K562 (cell line): Measurements from ENCODE around the gene MBD3.

Experiments used
- BDP1 ChIP-seq: IDR thresholded peaks from 3 replicates; pipeline ENCODE4 v1.6.1; 2011; ENCODE audit not compliant: insufficient read length, insufficient read depth
- CXXC5 ChIP-seq: fragments of 250-450 bp; sonication (Bioruptor Pico); IDR thresholded peaks from 2 replicates; pipeline ENCODE4 v1.8.0; 2022; ENCODE audit warnings: inconsistent platforms, mild to moderate bottlenecking, moderate library complexity
- DPF2 ChIP-seq: fragments of 450-650 bp; IDR thresholded peaks from 2 replicates; pipeline ENCODE4 v1.6.1; 2016
- MBD1 ChIP-seq: fragments of 250-450 bp; sonication (Bioruptor Pico); IDR thresholded peaks from 2 replicates; pipeline ENCODE4 v1.8.0; 2022; ENCODE audit warnings: inconsistent platforms
- MXI1 ChIP-seq: IDR thresholded peaks from 2 replicates; pipeline ENCODE4 v1.6.1; 2011; ENCODE audit warnings: low read depth, mild to moderate bottlenecking, improper control_type of control experiment, low read length
- POLR2AphosphoS5 ChIP-seq: IDR thresholded peaks from 2 replicates; pipeline ENCODE4 v1.6.1; 2011; ENCODE audit warnings: mild to moderate bottlenecking, low read depth, low read length, moderate library complexity; ENCODE audit not compliant: control insufficient read depth, insufficient read depth
- ZKSCAN1 ChIP-seq: fragments of 150-350 bp; IDR thresholded peaks from 2 replicates; pipeline ENCODE4 v1.6.1; 2016; ENCODE audit warnings: low read depth, low read length
- ZZZ3 ChIP-seq: fragments of 450-650 bp; IDR thresholded peaks from 2 replicates; pipeline ENCODE4 v1.6.1; 2016; ENCODE audit warnings: antibody characterized with exemption, mild to moderate bottlenecking, moderate library complexity

- no peak for TF ChIP-seq ZKSCAN1
- no peak for TF ChIP-seq CXXC5 (CRISPR knock-in tag)
- no peak for TF ChIP-seq ZZZ3
- TF ChIP-seq MXI1, result no peak
- TF ChIP-seq POLR2AphosphoS5, result no peak
- TF ChIP-seq DPF2, result no peak
- TF ChIP-seq MBD1 (CRISPR knock-in tag), result no peak
- TF ChIP-seq BDP1, result no peak
Measured at GRCh38 chr19:1584500-1585242, 8.0 kb downstream of the MBD3 start.
